Activated CD4-positive, alpha-beta T cell treated with anti-CD3 and anti-CD28 coated beads for 4 hours (primary cell): Measurements from ENCODE around the gene ZNF782.
"Not testable (repeated sequence)": the region's sequence is repeated elsewhere in the genome, so short reads cannot be mapped to it uniquely, and the experiment has no call there.

Source experiments
- DNase-seq, 2 donors: peaks; one replicate each; pipeline ENCODE4 v3.0.0-alpha.2; 2020

Gene ZNF782

GRCh38 chr9:96853781-96854650 lies at the start of gene ZNF782:
Gene ZNF782 (minus strand): TSS chr9:96854514. CDS start chr9:96851961, 2,553 bp downstream.
- DNase-seq, result peak; percentile 83 to 85

GRCh38 chr9:96900010-96900409 lies 45.7 kb upstream of the ZNF782 start:
- not testable (repeated sequence) for DNase-seq

GRCh38 chr9:96892131-96892530 lies 37.8 kb upstream of the ZNF782 start:
- no peak for DNase-seq

GRCh38 chr9:96888591-96888990 lies 34.3 kb upstream of the ZNF782 start:
- DNase-seq, result no peak

GRCh38 chr9:96885424-96885823 lies 31.1 kb upstream of the ZNF782 start:
- no peak for DNase-seq

GRCh38 chr9:96884443-96884842 lies 30.1 kb upstream of the ZNF782 start:
- DNase-seq, result no peak

GRCh38 chr9:96883922-96884321 lies 29.6 kb upstream of the ZNF782 start:
- DNase-seq, result no peak

- DNase-seq, result no peak
Observed at GRCh38 chr9:96877269-96877668, 23.0 kb upstream of the ZNF782 start.

GRCh38 chr9:96875461-96876142 lies 21.3 kb upstream of the ZNF782 start:
- DNase-seq, result peak; percentile 15 to 19

GRCh38 chr9:96874947-96875460 lies 20.7 kb upstream of the ZNF782 start:
- peak; percentile 32 to 42 for DNase-seq

GRCh38 chr9:96874201-96874785 lies 20.0 kb upstream of the ZNF782 start:
- no peak for DNase-seq

- DNase-seq, result no peak
Observed at GRCh38 chr9:96871176-96871575, 16.9 kb upstream of the ZNF782 start.

- no peak for DNase-seq
Observed at GRCh38 chr9:96868709-96869108, 14.4 kb upstream of the ZNF782 start.

- no peak for DNase-seq
Observed at GRCh38 chr9:96867079-96867804, 12.9 kb upstream of the ZNF782 start.

GRCh38 chr9:96865240-96865639 lies 10.9 kb upstream of the ZNF782 start:
- DNase-seq, result not testable (repeated sequence)

GRCh38 chr9:96859461-96860198 lies 5.3 kb upstream of the ZNF782 start:
- no peak for DNase-seq

GRCh38 chr9:96858670-96859069 lies 4.4 kb upstream of the ZNF782 start:
- no peak for DNase-seq

- no peak for DNase-seq
Observed at GRCh38 chr9:96858018-96858573, 3.8 kb upstream of the ZNF782 start.

- peak; percentile 67 to 75 for DNase-seq
Observed at GRCh38 chr9:96856363-96857286, 2.3 kb upstream of the ZNF782 start.

- no peak for DNase-seq
Observed at GRCh38 chr9:96854651-96855273, 448 bp upstream of the ZNF782 start.
